Neural progenitor cell (in vitro differentiated cells): ENCODE results near the gene ATXN7L1. TPM values are rescaled to one million over a fixed set of nuclear protein-coding genes. Genes with fewer than 3 reads are reported as not detected.

Experiments
- DNase-seq: peaks from one replicate; pipeline ENCODE4 v3.0.0-alpha.2; 2016; ENCODE audit warnings: low spot score
- H2AFZ ChIP-seq: fragments of 200-600 bp; sonication (generic); replicated peaks from 2 replicates; pipeline ENCODE4 v1.6.1; 2016; ENCODE audit warnings: antibody characterized with exemption
- H3F3A ChIP-seq: fragments of 200-600 bp; sonication (generic); 2 replicates; pipeline ENCODE4 v1.6.1; 2016; ENCODE audit warnings: antibody characterized with exemption, low read depth
- H3K27ac ChIP-seq: fragments of 200-600 bp; sonication (generic); 2 replicates; pipeline ENCODE4 v1.5.1; 2016; ENCODE audit warnings: mild to moderate bottlenecking
- H3K27me3 ChIP-seq: fragments of 200-600 bp; sonication (generic); 2 replicates; pipeline ENCODE4 v1.6.1; 2016; ENCODE audit warnings: mild to moderate bottlenecking, moderate library complexity
- H3K36me3 ChIP-seq: fragments of 200-600 bp; sonication (generic); 2 replicates; pipeline ENCODE4 v1.5.1; 2016
- H3K4me1 ChIP-seq: fragments of 200-600 bp; sonication (generic); 2 replicates; pipeline ENCODE4 v1.6.1; 2016; ENCODE audit warnings: mixed run types
- H3K4me2 ChIP-seq: fragments of 200-600 bp; sonication (generic); 2 replicates; pipeline ENCODE4 v1.6.1; 2016
- H3K4me3 ChIP-seq: fragments of 200-600 bp; sonication (generic); 2 replicates; pipeline ENCODE4 v1.5.1; 2016
- H3K79me2 ChIP-seq: fragments of 200-600 bp; sonication (generic); 2 replicates; pipeline ENCODE4 v1.6.1; 2016; ENCODE audit warnings: low read depth
- H3K9ac ChIP-seq: fragments of 200-600 bp; sonication (generic); 2 replicates; pipeline ENCODE4 v1.6.1; 2016
- H3K9me3 ChIP-seq: fragments of 200-600 bp; sonication (generic); 2 replicates; pipeline ENCODE4 v1.5.1; 2016; ENCODE audit warnings: low read depth
- H4K20me1 ChIP-seq: fragments of 200-600 bp; sonication (generic); 2 replicates; pipeline ENCODE4 v1.6.1; 2016; ENCODE audit warnings: low read depth
- H3K27ac Mint-ChIP-seq: 3 replicates; pipeline ENCODE4 v1.8.0; 2021; ENCODE audit warnings: mixed read lengths
- H3K27me3 Mint-ChIP-seq: 2 replicates; pipeline ENCODE4 v1.8.0; 2022; ENCODE audit warnings: low read depth, mild to moderate bottlenecking, inconsistent platforms, moderate library complexity, mixed read lengths; ENCODE audit not compliant: insufficient read depth
- H3K36me3 Mint-ChIP-seq: 3 replicates; pipeline ENCODE4 v1.8.0; 2021; ENCODE audit warnings: mixed read lengths
- H3K4me1 Mint-ChIP-seq: 3 replicates; pipeline ENCODE4 v1.8.0; 2021; ENCODE audit warnings: mixed read lengths
- H3K4me3 Mint-ChIP-seq: 3 replicates; pipeline ENCODE4 v1.8.0; 2021; ENCODE audit warnings: mild to moderate bottlenecking, moderate library complexity, mixed read lengths
- H3K9me3 Mint-ChIP-seq: 3 replicates; pipeline ENCODE4 v1.8.0; 2020; ENCODE audit warnings: mixed read lengths
- EZH2 ChIP-seq: fragments of 200-600 bp; sonication (generic); IDR thresholded peaks from 2 replicates; pipeline ENCODE4 v1.6.1; 2017; ENCODE audit warnings: antibody characterized with exemption, mild to moderate bottlenecking, moderate library complexity
- EZH2phosphoT487 ChIP-seq: fragments of 200-600 bp; sonication (generic); IDR thresholded peaks from 2 replicates; pipeline ENCODE4 v1.6.1; 2017; ENCODE audit warnings: antibody characterized with exemption
- total RNA-seq: library from RNA; depleted of rRNA; stranded (reverse); fragments of >200 nt; gene quantifications from 2 replicates; pipeline ENCODE4 v1.2.3, GENCODE V29; 2015; ENCODE audit warnings: low replicate concordance
- TF ChIP-seq, protein P1 (sequence below): fragments of 200-600 bp; sonication (generic); IDR thresholded peaks from 2 replicates; pipeline ENCODE4 v1.5.1; 2017; ENCODE audit warnings: antibody characterized with exemption, mild to moderate bottlenecking

ATXN7L1 gene
- total RNA-seq, 1 donor from 2014 or later = 5.9 TPM

GRCh38 chr7:105580022-105580740, 296.2 kb downstream of the ATXN7L1 start:
- DNase-seq = no peak
- Mint-ChIP-seq H3K4me1 (peaks cover 18% of the 10 kb centered on the region), H3K4me3 (peak overlapping the region; percentile 88), H3K27me3 (peaks cover 7% of the 10 kb centered on the region), H3K27ac (no peak overlapping the region), H3K36me3 (peaks cover 2% of the 10 kb centered on the region), H3K9me3 (peaks cover 9% of the 10 kb centered on the region)
- no peak for TF ChIP-seq EZH2phosphoT487
- TF ChIP-seq, protein P1, sequence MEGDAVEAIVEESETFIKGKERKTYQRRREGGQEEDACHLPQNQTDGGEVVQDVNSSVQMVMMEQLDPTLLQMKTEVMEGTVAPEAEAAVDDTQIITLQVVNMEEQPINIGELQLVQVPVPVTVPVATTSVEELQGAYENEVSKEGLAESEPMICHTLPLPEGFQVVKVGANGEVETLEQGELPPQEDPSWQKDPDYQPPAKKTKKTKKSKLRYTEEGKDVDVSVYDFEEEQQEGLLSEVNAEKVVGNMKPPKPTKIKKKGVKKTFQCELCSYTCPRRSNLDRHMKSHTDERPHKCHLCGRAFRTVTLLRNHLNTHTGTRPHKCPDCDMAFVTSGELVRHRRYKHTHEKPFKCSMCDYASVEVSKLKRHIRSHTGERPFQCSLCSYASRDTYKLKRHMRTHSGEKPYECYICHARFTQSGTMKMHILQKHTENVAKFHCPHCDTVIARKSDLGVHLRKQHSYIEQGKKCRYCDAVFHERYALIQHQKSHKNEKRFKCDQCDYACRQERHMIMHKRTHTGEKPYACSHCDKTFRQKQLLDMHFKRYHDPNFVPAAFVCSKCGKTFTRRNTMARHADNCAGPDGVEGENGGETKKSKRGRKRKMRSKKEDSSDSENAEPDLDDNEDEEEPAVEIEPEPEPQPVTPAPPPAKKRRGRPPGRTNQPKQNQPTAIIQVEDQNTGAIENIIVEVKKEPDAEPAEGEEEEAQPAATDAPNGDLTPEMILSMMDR = peak; percentile 18
- Histone ChIP-seq H3K27me3 (no peaks in the 10 kb centered on the region), H3K9me3 (no peaks in the 10 kb centered on the region), H3K4me1 (peaks cover 5% of the 10 kb centered on the region), H3K4me3 (no peak overlapping the region), H2AFZ (no peak overlapping the region), H4K20me1 (no peaks in the 10 kb centered on the region), H3F3A (peaks cover 5% of the 10 kb centered on the region), H3K79me2 (no peaks in the 10 kb centered on the region), H3K4me2 (no peak overlapping the region), H3K36me3 (no peaks in the 10 kb centered on the region), H3K9ac (no peak overlapping the region), H3K27ac (no peak overlapping the region)

DNA sequence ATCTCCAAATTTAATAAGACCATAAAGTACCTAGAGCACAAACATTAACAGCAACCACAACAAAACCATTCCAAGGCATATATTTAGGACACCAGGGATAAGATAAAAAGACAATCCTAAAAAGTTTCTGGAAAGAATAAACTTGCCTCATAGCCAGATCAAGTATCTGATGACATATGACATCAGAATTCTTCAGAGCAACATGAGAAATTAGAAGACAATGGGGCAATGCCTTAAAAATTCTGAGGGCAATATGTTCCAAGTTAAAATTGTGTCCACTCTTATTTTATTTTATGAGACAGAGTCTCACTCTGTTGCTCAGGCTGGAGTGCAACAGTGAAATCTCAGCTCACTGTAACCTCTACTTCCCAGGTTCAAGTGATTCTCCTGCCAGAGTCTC, 297.9 kb downstream of the ATXN7L1 start:
- no peaks in the 10 kb centered on the region for H3K36me3 ChIP-seq
- no peaks in the 10 kb centered on the region for H3K27me3 ChIP-seq
- no peaks in the 10 kb centered on the region for H3K79me2 ChIP-seq
- H3K36me3 Mint-ChIP-seq = peaks cover 5% of the 10 kb centered on the region
- peaks cover 5% of the 10 kb centered on the region for H3K4me1 ChIP-seq
- peaks cover 2% of the 10 kb centered on the region for H3K9me3 Mint-ChIP-seq
- H3K9me3 ChIP-seq = no peaks in the 10 kb centered on the region
- H3K27ac ChIP-seq = no peak overlapping the region
- no peak overlapping the region for H3K9ac ChIP-seq
- H3F3A ChIP-seq = peaks cover 5% of the 10 kb centered on the region
- H3K4me2 ChIP-seq = no peak overlapping the region
- TF ChIP-seq, protein P1 = no peak
- no peak for TF ChIP-seq EZH2
- no peak for TF ChIP-seq EZH2phosphoT487
- H3K27me3 Mint-ChIP-seq = peaks cover 8% of the 10 kb centered on the region
- no peak overlapping the region for H3K4me3 Mint-ChIP-seq
- H3K4me3 ChIP-seq = no peak overlapping the region
- H3K27ac Mint-ChIP-seq = no peak overlapping the region
- DNase-seq = no peak
- no peaks in the 10 kb centered on the region for H4K20me1 ChIP-seq
- H3K4me1 Mint-ChIP-seq = peaks cover 18% of the 10 kb centered on the region
- no peak overlapping the region for H2AFZ ChIP-seq

GRCh38 chr7:105577251-105577650, 299.1 kb downstream of the ATXN7L1 start:
- H4K20me1 ChIP-seq = no peaks in the 10 kb centered on the region
- Mint-ChIP-seq H3K4me3 (no peak overlapping the region), H3K36me3 (peaks cover 5% of the 10 kb centered on the region), H3K27me3 (peaks cover 8% of the 10 kb centered on the region), H3K9me3 (peaks cover 2% of the 10 kb centered on the region), H3K4me1 (peaks cover 16% of the 10 kb centered on the region), H3K27ac (no peak overlapping the region)
- H3K27me3 ChIP-seq = no peaks in the 10 kb centered on the region
- TF ChIP-seq, protein P1 = no peak
- no peak for TF ChIP-seq EZH2phosphoT487
- no peak for TF ChIP-seq EZH2
- no peaks in the 10 kb centered on the region for H3K79me2 ChIP-seq
- no peak overlapping the region for H3K4me3 ChIP-seq
- H3F3A ChIP-seq = peaks cover 5% of the 10 kb centered on the region
- H3K4me1 ChIP-seq = peaks cover 5% of the 10 kb centered on the region
- no peak overlapping the region for H3K27ac ChIP-seq
- DNase-seq = no peak
- H2AFZ ChIP-seq = no peak overlapping the region
- no peak overlapping the region for H3K9ac ChIP-seq
- H3K9me3 ChIP-seq = no peaks in the 10 kb centered on the region
- H3K36me3 ChIP-seq = no peaks in the 10 kb centered on the region
- H3K4me2 ChIP-seq = no peak overlapping the region
